Measurements from ENCODE around the gene ADIPOQ.

- TF ChIP-seq CTCF (IDR thresholded peaks at IDR 0.05) = no peak
- TF ChIP-seq POLR2A (IDR thresholded peaks at IDR 0.05) = no peak
These were observed 3.2 kb downstream of the ADIPOQ start for GRCh38 chr3:186845756-186846155.
